Measurements from ENCODE around the gene TAS2R1. TPM values are rescaled to one million over a fixed set of nuclear protein-coding genes. Genes with fewer than 3 reads are reported as not detected.

TAS2R1 gene
- total RNA-seq, 1 donor from 2014 or later, result not detected

DNA sequence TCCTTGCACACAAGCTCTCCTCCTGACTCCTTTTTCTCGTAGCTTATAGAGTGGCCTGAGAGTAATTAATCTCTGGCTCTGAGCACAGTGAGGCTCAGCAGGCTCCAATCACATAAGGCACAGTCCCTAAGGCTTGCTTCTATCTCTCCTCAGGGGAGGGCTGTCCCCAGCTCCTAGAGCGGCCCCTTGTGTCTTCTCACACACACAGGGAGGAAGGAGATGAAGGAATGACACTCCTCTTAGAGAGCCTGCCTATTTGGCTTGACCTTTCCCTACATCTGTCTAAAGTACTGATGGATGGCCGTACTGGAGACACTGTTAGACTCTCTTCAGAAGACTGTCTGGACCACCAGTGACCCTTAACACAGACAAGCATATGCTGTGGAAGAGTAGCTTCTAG lies 12.9 kb downstream of the TAS2R1 start:
- TF ChIP-seq, protein P1, sequence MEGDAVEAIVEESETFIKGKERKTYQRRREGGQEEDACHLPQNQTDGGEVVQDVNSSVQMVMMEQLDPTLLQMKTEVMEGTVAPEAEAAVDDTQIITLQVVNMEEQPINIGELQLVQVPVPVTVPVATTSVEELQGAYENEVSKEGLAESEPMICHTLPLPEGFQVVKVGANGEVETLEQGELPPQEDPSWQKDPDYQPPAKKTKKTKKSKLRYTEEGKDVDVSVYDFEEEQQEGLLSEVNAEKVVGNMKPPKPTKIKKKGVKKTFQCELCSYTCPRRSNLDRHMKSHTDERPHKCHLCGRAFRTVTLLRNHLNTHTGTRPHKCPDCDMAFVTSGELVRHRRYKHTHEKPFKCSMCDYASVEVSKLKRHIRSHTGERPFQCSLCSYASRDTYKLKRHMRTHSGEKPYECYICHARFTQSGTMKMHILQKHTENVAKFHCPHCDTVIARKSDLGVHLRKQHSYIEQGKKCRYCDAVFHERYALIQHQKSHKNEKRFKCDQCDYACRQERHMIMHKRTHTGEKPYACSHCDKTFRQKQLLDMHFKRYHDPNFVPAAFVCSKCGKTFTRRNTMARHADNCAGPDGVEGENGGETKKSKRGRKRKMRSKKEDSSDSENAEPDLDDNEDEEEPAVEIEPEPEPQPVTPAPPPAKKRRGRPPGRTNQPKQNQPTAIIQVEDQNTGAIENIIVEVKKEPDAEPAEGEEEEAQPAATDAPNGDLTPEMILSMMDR (conservative IDR thresholded peaks at IDR 0.05; ENCODE audit: low read depth, low read length), result no peak
- DNase-seq (ENCODE audit: low read depth), result no peak
- H3K4me3 ChIP-seq (ENCODE audit: low read depth, low read length), result no peak overlapping the region

DNA sequence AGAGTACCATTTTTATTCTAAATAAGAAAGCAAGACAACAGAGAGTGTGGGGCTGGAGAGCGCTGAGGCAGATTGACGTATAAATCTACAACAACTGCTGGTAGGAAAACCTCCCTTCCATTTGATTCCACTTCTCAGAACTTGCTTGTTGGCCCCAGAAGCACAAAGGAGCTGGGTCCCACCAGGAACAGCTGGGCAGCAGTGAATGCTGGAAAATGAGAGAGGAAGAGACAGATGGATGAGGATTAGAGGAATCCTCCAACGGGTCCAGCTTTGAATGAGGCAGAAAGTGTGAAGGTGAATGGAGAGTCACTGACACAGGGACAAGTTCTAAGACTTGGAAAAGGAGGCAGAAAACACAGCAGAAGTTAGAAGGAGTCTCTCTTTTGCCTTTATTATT lies 14.8 kb downstream of the TAS2R1 start:
- TF ChIP-seq, protein P1 (conservative IDR thresholded peaks at IDR 0.05; ENCODE audit: low read depth, low read length), result no peak
- no peak for DNase-seq (ENCODE audit: low read depth)
- no peak overlapping the region for H3K4me3 ChIP-seq (ENCODE audit: low read depth, low read length)

DNA sequence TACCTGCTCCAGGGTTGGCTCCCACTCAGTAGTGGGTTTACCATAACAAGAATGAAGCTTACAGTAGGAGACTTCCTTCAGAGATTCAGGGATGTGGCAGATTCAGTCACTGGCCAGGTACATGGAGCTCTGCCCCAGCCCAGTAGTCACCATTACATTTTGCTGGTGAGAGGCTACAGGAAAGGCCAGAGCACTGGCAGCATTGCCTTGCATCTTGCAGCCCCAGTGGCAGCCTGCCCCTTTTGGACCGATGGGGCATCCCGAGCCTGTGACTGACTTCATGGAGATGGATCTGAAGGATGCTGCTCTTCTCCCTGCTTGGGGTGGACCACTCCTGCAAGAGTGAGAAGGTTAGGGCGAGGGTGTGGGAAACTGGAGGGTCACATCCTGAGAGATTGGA lies 16.8 kb downstream of the TAS2R1 start:
- no peak for DNase-seq (ENCODE audit: low read depth)
- TF ChIP-seq, protein P1 (conservative IDR thresholded peaks at IDR 0.05; ENCODE audit: low read depth, low read length), result no peak

DNA sequence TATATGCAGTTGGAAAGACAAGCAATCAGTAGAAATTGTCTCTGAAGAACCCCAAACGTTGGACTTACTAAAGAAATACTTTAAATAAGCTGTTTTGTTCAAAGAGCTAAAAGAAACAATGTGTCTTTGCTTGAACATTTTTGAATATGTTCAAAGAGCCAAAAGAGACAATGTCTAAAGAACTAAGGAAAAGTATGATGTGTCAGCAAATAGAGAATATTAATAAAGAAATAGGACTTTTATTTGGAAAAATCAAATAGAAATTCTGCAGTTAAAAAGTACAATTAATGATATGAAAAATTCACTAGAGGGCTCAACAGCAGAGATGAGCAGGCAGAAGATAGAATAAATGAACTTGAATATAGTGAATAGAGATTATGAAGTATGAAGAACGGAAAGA lies 19.2 kb downstream of the TAS2R1 start:
- no peak overlapping the region for H3K4me3 ChIP-seq (ENCODE audit: low read depth, low read length)
- TF ChIP-seq, protein P1 (conservative IDR thresholded peaks at IDR 0.05; ENCODE audit: low read depth, low read length), result no peak
- no peak for DNase-seq (ENCODE audit: low read depth)

More for the DNA sequence above, 16.8 kb downstream of the TAS2R1 start:
- no peak overlapping the region for H3K4me3 ChIP-seq (ENCODE audit: low read depth, low read length)

DNA sequence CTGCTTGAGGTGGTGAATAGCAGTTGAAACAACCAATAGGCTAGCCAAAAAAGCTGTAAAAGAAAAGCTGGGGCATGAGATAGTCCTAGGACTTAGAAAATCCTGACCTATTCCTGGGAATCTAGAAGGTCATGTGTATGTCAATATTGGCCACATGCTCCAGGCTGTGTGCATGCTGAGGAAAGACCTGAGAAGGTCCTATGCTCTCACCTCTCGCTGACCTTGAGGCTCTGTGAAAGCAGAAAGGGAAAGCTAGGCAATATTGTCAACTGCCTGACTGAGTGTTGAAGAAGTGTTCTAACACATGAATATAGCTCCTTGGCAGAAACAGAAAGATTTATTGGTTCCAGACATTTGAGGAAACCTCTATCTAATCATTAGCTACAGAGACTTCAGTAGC lies 19.8 kb downstream of the TAS2R1 start:
- DNase-seq (ENCODE audit: low read depth), result no peak
- H3K4me3 ChIP-seq (ENCODE audit: low read depth, low read length), result no peak overlapping the region
- TF ChIP-seq, protein P1 (conservative IDR thresholded peaks at IDR 0.05; ENCODE audit: low read depth, low read length), result no peak

- TF ChIP-seq, protein P1 (conservative IDR thresholded peaks at IDR 0.05; ENCODE audit: low read depth, low read length), result no peak
- DNase-seq (ENCODE audit: low read depth), result no peak
- no peak overlapping the region for H3K4me3 ChIP-seq (ENCODE audit: low read depth, low read length)
Observed at GRCh38 chr5:9608093-9608492, 22.1 kb downstream of the TAS2R1 start.

- no peak for DNase-seq (ENCODE audit: low read depth)
- no peak overlapping the region for H3K4me3 ChIP-seq (ENCODE audit: low read depth, low read length)
- TF ChIP-seq, protein P1 (conservative IDR thresholded peaks at IDR 0.05; ENCODE audit: low read depth, low read length), result no peak
Observed at GRCh38 chr5:9605041-9605838, 24.9 kb downstream of the TAS2R1 start.
